SK-N-SH (cell line): ENCODE data around the gene AQP4. TPM values are rescaled to one million over a fixed set of nuclear protein-coding genes. Genes with fewer than 3 reads are reported as not detected.

Source experiments
- CTCF ChIA-PET: fragments of 300-600, 350-600 bp; formaldehyde crosslinking; extraction: SDS; loops from one replicate; lab custom pipeline; 2021; lab: Yijun Ruan, JAX
- POLR2A ChIA-PET: fragments of 350-600 bp; sonication (Branson Sonifier 250); formaldehyde crosslinking; extraction: SDS; loops from one replicate; lab custom pipeline; 2020; ENCODE audit warnings: antibody characterized with exemption, inconsistent platforms; lab: Yijun Ruan, JAX
- DNase-seq: peaks from one replicate; pipeline ENCODE4 v3.0.0; 2012
- H2AFZ ChIP-seq: fragments of 200-600 bp; sonication (generic); 2 replicates; pipeline ENCODE4 v1.8.1; 2016; ENCODE audit warnings: antibody characterized with exemption, mild to moderate bottlenecking, low read depth
- H3F3A ChIP-seq: fragments of 200-600 bp; sonication (generic); replicated peaks from 2 replicates; pipeline ENCODE3; 2016; ENCODE audit warnings: antibody characterized with exemption, mild to moderate bottlenecking; ENCODE audit not compliant: insufficient read depth
- H3K27ac ChIP-seq, 2 experiments: fragments of 200-500 bp in 1 of 2; fragments of 200-600 bp in 1 of 2; sonication (Bioruptor generic) in 1 of 2; sonication (generic), shearing (Covaris generic) in 1 of 2; 2 replicates each; pipeline versions ENCODE4 v1.5.1 to v1.6.1; 2014 to 2016; ENCODE audit warnings: low read depth in 2 of 2, inconsistent platforms in 1 of 2, low read length in 1 of 2, mild to moderate bottlenecking in 1 of 2, mixed read lengths in 1 of 2
- H3K27me3 ChIP-seq: fragments of 200-600 bp; sonication (generic), shearing (Covaris generic); 2 replicates; pipeline ENCODE4 v1.6.1; 2016; ENCODE audit warnings: mixed run types; ENCODE audit not compliant: insufficient read depth
- H3K36me3 ChIP-seq, 2 experiments: fragments of 200-500 bp in 1 of 2; fragments of 200-600 bp in 1 of 2; sonication (Bioruptor generic) in 1 of 2; sonication (generic) in 1 of 2; replicated peaks in 1 of 2; 2 replicates each; pipeline versions ENCODE3 to v1.5.1; 2014 to 2016; ENCODE audit warnings: low read length in 1 of 2, mild to moderate bottlenecking in 1 of 2; ENCODE audit not compliant: insufficient read depth in 2 of 2, control insufficient read depth in 1 of 2
- H3K4me1 ChIP-seq, 2 experiments: fragments of 200-500 bp in 1 of 2; fragments of 200-600 bp in 1 of 2; sonication (Bioruptor generic) in 1 of 2; sonication (generic), shearing (Covaris generic) in 1 of 2; 2 replicates each; pipeline versions ENCODE4 v1.5.1 to v1.6.1; 2014 to 2016; ENCODE audit warnings: low read depth in 1 of 2, low read length in 1 of 2, mixed run types in 1 of 2; ENCODE audit not compliant: insufficient read depth in 2 of 2, control insufficient read depth in 1 of 2
- H3K4me2 ChIP-seq: fragments of 200-600 bp; sonication (generic), shearing (Covaris generic); 2 replicates; pipeline ENCODE4 v1.6.1; 2017; ENCODE audit warnings: mixed run types
- H3K4me3 ChIP-seq, 2 experiments: fragments of 200-500 bp in 1 of 2; fragments of 200-600 bp in 1 of 2; sonication (Bioruptor generic) in 1 of 2; sonication (generic), shearing (Covaris generic) in 1 of 2; 2 replicates each; pipeline versions ENCODE4 v1.5.1 to v1.8.1; 2014 to 2016; ENCODE audit warnings: low read depth in 2 of 2, inconsistent platforms in 1 of 2, low read length in 1 of 2, mild to moderate bottlenecking in 1 of 2, mixed read lengths in 1 of 2, moderate library complexity in 1 of 2
- H3K79me2 ChIP-seq: fragments of 200-600 bp; sonication (generic); 2 replicates; pipeline ENCODE4 v1.8.1; 2017; ENCODE audit warnings: mild to moderate bottlenecking; ENCODE audit not compliant: insufficient read depth
- H3K9ac ChIP-seq: fragments of 200-600 bp; sonication (generic); 2 replicates; pipeline ENCODE4 v1.6.1; 2017; ENCODE audit warnings: mixed run types
- H3K9me2 ChIP-seq: fragments of 200-600 bp; sonication (generic); 2 replicates; pipeline ENCODE4 v1.6.1; 2017; ENCODE audit warnings: mixed run types
- H3K9me3 ChIP-seq: fragments of 200-600 bp; sonication (generic); 2 replicates; pipeline ENCODE4 v1.6.1; 2017; ENCODE audit warnings: mixed run types, mild to moderate bottlenecking, moderate library complexity
- H4K20me1 ChIP-seq: fragments of 200-600 bp; sonication (generic); 2 replicates; pipeline ENCODE4 v1.6.1; 2017; ENCODE audit warnings: mild to moderate bottlenecking, mixed run types; ENCODE audit not compliant: insufficient read depth
- EP300 ChIP-seq, 2 experiments: IDR thresholded peaks; 2 replicates each; pipeline versions ENCODE4 v1.4.0 to v1.6.1; 2012; ENCODE audit warnings: borderline replicate concordance in 1 of 2, low read depth in 1 of 2, low read length in 1 of 2
- FOSL2 ChIP-seq: IDR thresholded peaks from 2 replicates; pipeline ENCODE4 v1.4.0; 2012; ENCODE audit warnings: low read depth, mild to moderate bottlenecking, moderate library complexity, borderline replicate concordance
- GABPA ChIP-seq: IDR thresholded peaks from 2 replicates; pipeline ENCODE4 v1.4.0; 2012; ENCODE audit warnings: low read depth, mild to moderate bottlenecking
- NFIC ChIP-seq: IDR thresholded peaks from 2 replicates; pipeline ENCODE4 v1.4.0; 2012; ENCODE audit warnings: borderline replicate concordance
- POLR2AphosphoS5 ChIP-seq: IDR thresholded peaks from 2 replicates; pipeline ENCODE4 v1.6.1; 2012; ENCODE audit warnings: low read depth, low read length
- RAD21 ChIP-seq: IDR thresholded peaks from 2 replicates; pipeline ENCODE4 v1.6.1; 2012; ENCODE audit warnings: mild to moderate bottlenecking, low read length
- RXRA ChIP-seq: IDR thresholded peaks from 2 replicates; pipeline ENCODE4 v1.4.0; 2012; ENCODE audit warnings: low read depth, mild to moderate bottlenecking, borderline replicate concordance
- SMC3 ChIP-seq: IDR thresholded peaks from 2 replicates; pipeline ENCODE4 v1.6.1; 2012; ENCODE audit warnings: low read depth, low read length, improper control_type of control experiment
- TAF1 ChIP-seq: IDR thresholded peaks from 2 replicates; pipeline ENCODE4 v1.6.1; 2012; ENCODE audit warnings: low read depth, mild to moderate bottlenecking, low read length, moderate library complexity, borderline replicate concordance
- TCF12 ChIP-seq: IDR thresholded peaks from 2 replicates; pipeline ENCODE4 v1.4.0; 2012
- WGBS: methylation state at CpG from one replicate; pipeline ENCODE4 v1.1.6; 2017; ENCODE audit warnings: low lambda C conversion rate; 5-methylcytosine and 5-hydroxymethylcytosine counted together
- polyA plus RNA-seq, 3 experiments: library from polyadenylated mRNA; depleted of rRNA; stranded (reverse); fragments of >200 nt; gene quantifications; 2 replicates each; pipeline ENCODE4 v1.2.3, GENCODE V29; 2012
- TF ChIP-seq, protein P1 (sequence below): IDR thresholded peaks from 2 replicates; pipeline ENCODE4 v1.4.0; 2012; ENCODE audit warnings: low read depth
- TF ChIP-seq, protein P2 (sequence below): IDR thresholded peaks from 2 replicates; pipeline ENCODE4 v1.4.0; 2012; ENCODE audit warnings: low read depth, borderline replicate concordance
- TF ChIP-seq, protein P3 (sequence below): fragments of 150-350 bp; IDR thresholded peaks from 2 replicates; pipeline ENCODE4 v1.6.1; 2016; ENCODE audit warnings: mild to moderate bottlenecking, low read depth, low read length
- TF ChIP-seq, protein P4 (sequence below): fragments of 200-600 bp; sonication (generic); IDR thresholded peaks from 2 replicates; pipeline ENCODE4 v1.6.1; 2017; ENCODE audit warnings: antibody characterized with exemption, mild to moderate bottlenecking, moderate library complexity
- TF ChIP-seq, protein P5 (sequence below): IDR thresholded peaks from 2 replicates; pipeline ENCODE4; 2012
- TF ChIP-seq, protein P6 (sequence below): IDR thresholded peaks from 2 replicates; pipeline ENCODE4 v1.6.1; 2012; ENCODE audit warnings: mild to moderate bottlenecking, low read depth, low read length, moderate library complexity

Gene AQP4
- polyA plus RNA-seq, 1 of the 3 experiments (the other 2 are of a cell fraction), result not detected

DNA sequence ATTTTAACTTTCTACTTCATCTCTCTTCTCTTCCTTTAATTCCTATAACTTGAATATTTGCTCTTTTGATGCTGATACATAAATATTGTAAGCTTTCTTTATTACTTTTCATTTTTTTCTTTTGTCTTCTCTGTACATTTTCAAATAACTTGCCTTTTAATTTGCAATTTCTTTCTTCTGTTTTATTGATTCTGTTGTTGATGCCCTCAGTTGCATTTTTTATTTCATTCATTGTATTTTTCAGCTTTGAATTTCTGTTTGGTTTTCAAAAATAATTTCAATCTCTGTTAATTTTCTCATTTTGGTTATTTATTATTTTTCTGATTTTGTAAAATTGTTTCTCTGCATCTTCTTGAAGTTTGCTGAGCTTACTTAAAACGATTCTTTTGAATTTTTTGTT, 47.0 kb downstream of the AQP4 start:
- H3K9ac ChIP-seq, result no peak overlapping the region
- H3K27ac ChIP-seq, result no peak overlapping the region
- 2% methylated on average over 1 of the region's 1 CpG for WGBS

DNA sequence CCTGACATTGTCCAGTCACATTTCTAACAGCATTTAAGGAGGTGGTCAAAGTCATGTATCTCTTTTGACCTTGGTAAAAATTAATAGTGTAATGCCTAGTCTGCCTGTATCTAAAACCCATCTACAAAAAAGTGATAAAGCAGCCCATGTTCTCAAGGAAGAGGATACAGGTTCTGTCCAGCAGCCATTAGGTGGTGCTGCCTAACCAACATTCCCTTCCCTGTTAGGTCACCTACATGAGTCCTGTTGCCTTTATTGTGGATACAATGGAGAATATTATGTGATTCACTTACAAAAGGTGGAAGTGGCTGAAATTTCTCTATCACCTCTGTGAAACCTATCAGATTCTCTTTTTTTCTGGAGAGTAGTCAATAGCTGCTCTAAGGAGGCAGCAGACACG, 52.5 kb downstream of the AQP4 start:
- WGBS, result 11% methylated on average over 1 of the region's 1 CpG
- Histone ChIP-seq H3K4me1 (no peaks in the 10 kb centered on the region), H3K79me2 (no peaks in the 10 kb centered on the region), H3K36me3 (no peaks in the 10 kb centered on the region), H2AFZ (no peak overlapping the region)
- peak; percentile 50 for DNase-seq
- CTCF ChIA-PET, result interaction anchor here (0.6 to 3.2 kb wide), 15 partner anchors 9 to 791 kb away, joined by 3 to 23 read pairs (median 4); partner anchors contain the start of gene CHST9
- TF ChIP-seq RXRA (no peak), RAD21 (peak; percentile 91), SMC3 (peak; percentile 63; the same call in 1 of the 2 replicates)
- TF ChIP-seq, protein P1, sequence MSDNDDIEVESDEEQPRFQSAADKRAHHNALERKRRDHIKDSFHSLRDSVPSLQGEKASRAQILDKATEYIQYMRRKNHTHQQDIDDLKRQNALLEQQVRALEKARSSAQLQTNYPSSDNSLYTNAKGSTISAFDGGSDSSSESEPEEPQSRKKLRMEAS, result no peak
- TF ChIP-seq, protein P2, sequence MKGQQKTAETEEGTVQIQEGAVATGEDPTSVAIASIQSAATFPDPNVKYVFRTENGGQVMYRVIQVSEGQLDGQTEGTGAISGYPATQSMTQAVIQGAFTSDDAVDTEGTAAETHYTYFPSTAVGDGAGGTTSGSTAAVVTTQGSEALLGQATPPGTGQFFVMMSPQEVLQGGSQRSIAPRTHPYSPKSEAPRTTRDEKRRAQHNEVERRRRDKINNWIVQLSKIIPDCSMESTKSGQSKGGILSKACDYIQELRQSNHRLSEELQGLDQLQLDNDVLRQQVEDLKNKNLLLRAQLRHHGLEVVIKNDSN, result no peak
- TF ChIP-seq, protein P3, sequence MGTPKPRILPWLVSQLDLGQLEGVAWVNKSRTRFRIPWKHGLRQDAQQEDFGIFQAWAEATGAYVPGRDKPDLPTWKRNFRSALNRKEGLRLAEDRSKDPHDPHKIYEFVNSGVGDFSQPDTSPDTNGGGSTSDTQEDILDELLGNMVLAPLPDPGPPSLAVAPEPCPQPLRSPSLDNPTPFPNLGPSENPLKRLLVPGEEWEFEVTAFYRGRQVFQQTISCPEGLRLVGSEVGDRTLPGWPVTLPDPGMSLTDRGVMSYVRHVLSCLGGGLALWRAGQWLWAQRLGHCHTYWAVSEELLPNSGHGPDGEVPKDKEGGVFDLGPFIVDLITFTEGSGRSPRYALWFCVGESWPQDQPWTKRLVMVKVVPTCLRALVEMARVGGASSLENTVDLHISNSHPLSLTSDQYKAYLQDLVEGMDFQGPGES, result no peak
- TF ChIP-seq, protein P4, sequence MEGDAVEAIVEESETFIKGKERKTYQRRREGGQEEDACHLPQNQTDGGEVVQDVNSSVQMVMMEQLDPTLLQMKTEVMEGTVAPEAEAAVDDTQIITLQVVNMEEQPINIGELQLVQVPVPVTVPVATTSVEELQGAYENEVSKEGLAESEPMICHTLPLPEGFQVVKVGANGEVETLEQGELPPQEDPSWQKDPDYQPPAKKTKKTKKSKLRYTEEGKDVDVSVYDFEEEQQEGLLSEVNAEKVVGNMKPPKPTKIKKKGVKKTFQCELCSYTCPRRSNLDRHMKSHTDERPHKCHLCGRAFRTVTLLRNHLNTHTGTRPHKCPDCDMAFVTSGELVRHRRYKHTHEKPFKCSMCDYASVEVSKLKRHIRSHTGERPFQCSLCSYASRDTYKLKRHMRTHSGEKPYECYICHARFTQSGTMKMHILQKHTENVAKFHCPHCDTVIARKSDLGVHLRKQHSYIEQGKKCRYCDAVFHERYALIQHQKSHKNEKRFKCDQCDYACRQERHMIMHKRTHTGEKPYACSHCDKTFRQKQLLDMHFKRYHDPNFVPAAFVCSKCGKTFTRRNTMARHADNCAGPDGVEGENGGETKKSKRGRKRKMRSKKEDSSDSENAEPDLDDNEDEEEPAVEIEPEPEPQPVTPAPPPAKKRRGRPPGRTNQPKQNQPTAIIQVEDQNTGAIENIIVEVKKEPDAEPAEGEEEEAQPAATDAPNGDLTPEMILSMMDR, result peak; percentile 41
- TF ChIP-seq, all 33 proteins: peak for 3
- H3K27me3 ChIP-seq, result no peaks in the 10 kb centered on the region
- H3K9me2 ChIP-seq, result no peaks in the 10 kb centered on the region
- H3K9me3 ChIP-seq, result no peaks in the 10 kb centered on the region
- H3K9ac ChIP-seq, result no peak overlapping the region
- no peaks in the 10 kb centered on the region for H3F3A ChIP-seq
- no peak overlapping the region for H3K4me2 ChIP-seq
- H3K27ac ChIP-seq, result no peak overlapping the region
- no peak overlapping the region for H3K4me3 ChIP-seq
- POLR2A ChIA-PET, result no interaction called here
- H4K20me1 ChIP-seq, result no peaks in the 10 kb centered on the region

More for the DNA sequence above, 47.0 kb downstream of the AQP4 start:
- Histone ChIP-seq H3K9me2 (0 out of 2 replicates have a peak, but pooled peaks cover 3% of the 10 kb centered on the region), H3K79me2 (no peaks in the 10 kb centered on the region), H3K4me3 (no peak overlapping the region), H4K20me1 (no peaks in the 10 kb centered on the region), H3F3A (no peaks in the 10 kb centered on the region), H3K4me1 (no peaks in the 10 kb centered on the region), H3K9me3 (no peaks in the 10 kb centered on the region), H3K4me2 (no peak overlapping the region), H2AFZ (no peak overlapping the region), H3K36me3 (no peaks in the 10 kb centered on the region), H3K27me3 (no peaks in the 10 kb centered on the region)
- TF ChIP-seq FOSL2 (no peak), GABPA (no peak), POLR2AphosphoS5 (no peak), NFIC (no peak), TAF1 (no peak), TCF12 (no peak), EP300 (IDR thresholded peaks at IDR 0.05; ENCODE audit: borderline replicate concordance in 1 of 2, low read depth in 1 of 2, low read length in 1 of 2) (no peak), SMC3 (no peak), RAD21 (no peak)
- TF ChIP-seq, protein P5, sequence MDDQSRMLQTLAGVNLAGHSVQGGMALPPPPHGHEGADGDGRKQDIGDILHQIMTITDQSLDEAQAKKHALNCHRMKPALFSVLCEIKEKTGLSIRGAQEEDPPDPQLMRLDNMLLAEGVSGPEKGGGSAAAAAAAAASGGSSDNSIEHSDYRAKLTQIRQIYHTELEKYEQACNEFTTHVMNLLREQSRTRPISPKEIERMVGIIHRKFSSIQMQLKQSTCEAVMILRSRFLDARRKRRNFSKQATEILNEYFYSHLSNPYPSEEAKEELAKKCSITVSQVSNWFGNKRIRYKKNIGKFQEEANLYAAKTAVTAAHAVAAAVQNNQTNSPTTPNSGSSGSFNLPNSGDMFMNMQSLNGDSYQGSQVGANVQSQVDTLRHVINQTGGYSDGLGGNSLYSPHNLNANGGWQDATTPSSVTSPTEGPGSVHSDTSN, result no peak
- TF ChIP-seq, protein P1, result no peak
- TF ChIP-seq, protein P6, sequence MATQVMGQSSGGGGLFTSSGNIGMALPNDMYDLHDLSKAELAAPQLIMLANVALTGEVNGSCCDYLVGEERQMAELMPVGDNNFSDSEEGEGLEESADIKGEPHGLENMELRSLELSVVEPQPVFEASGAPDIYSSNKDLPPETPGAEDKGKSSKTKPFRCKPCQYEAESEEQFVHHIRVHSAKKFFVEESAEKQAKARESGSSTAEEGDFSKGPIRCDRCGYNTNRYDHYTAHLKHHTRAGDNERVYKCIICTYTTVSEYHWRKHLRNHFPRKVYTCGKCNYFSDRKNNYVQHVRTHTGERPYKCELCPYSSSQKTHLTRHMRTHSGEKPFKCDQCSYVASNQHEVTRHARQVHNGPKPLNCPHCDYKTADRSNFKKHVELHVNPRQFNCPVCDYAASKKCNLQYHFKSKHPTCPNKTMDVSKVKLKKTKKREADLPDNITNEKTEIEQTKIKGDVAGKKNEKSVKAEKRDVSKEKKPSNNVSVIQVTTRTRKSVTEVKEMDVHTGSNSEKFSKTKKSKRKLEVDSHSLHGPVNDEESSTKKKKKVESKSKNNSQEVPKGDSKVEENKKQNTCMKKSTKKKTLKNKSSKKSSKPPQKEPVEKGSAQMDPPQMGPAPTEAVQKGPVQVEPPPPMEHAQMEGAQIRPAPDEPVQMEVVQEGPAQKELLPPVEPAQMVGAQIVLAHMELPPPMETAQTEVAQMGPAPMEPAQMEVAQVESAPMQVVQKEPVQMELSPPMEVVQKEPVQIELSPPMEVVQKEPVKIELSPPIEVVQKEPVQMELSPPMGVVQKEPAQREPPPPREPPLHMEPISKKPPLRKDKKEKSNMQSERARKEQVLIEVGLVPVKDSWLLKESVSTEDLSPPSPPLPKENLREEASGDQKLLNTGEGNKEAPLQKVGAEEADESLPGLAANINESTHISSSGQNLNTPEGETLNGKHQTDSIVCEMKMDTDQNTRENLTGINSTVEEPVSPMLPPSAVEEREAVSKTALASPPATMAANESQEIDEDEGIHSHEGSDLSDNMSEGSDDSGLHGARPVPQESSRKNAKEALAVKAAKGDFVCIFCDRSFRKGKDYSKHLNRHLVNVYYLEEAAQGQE, result no peak
- DNase-seq, result no peak
- CTCF ChIA-PET, result no interaction called here
- POLR2A ChIA-PET, result no interaction called here
